ENCODE measurements around the gene NFE2L2.
"Not testable (repeated sequence)": the region's sequence is repeated elsewhere in the genome, so short reads cannot be mapped to it uniquely, and the experiment has no call there.

Gene NFE2L2

DNA sequence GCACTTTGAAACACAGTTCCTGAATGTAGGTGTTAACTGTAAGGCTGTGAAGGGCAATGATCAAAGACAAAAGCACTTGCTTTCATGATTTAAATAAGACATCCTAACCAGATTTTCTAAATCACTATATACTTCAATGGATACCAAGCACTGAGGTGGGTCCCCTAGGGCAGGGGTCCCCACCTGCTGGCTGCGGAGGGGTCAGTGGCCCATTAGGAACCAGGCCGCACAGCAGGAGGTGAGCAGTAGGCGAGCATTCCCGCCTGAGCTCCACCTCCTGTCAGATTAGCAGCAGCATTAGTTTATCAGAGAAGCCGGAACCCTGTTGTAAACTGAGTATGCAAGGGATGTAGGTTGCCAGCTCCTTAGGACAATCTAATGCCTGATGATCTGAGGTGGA, 7.1 kb downstream of the NFE2L2 start:
- DNase-seq (ENCODE audit: low read depth in 2 of 2) = no peak

- no peak for DNase-seq (ENCODE audit: low read depth in 2 of 2)
These were observed 7.8 kb downstream of the NFE2L2 start for GRCh38 chr2:177256695-177257094.

GRCh38 chr2:177256026-177256425, 8.5 kb downstream of the NFE2L2 start:
- DNase-seq (ENCODE audit: low read depth in 2 of 2) = no peak

GRCh38 chr2:177255227-177255601, 9.3 kb downstream of the NFE2L2 start:
- DNase-seq (ENCODE audit: low read depth in 2 of 2) = no peak

GRCh38 chr2:177254433-177255226, 9.9 kb downstream of the NFE2L2 start:
- DNase-seq (ENCODE audit: low read depth in 2 of 2) = no peak

GRCh38 chr2:177253704-177254103, 10.8 kb downstream of the NFE2L2 start:
- no peak for DNase-seq (ENCODE audit: low read depth in 2 of 2)

- DNase-seq (ENCODE audit: low read depth in 2 of 2) = no peak
These were observed 11.6 kb downstream of the NFE2L2 start for GRCh38 chr2:177252808-177253531.

DNA sequence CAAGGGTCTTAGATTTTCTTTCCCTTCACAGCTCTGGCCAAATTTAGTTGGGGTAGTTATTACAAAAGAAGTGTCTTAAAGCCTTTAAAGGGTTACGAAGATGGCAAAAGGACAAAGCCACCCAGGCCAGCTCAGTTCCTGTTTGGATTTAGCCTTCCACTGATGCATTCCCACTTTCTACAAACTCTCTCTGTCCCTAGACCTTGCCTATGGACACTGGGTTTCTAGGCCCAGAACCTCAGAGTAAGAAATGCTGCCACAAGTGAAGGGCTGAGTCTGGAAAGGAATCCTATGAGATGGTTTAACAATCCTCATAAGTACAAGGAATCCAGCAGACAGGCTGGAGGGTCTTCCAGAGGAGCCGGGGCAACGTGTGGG, 13.4 kb downstream of the NFE2L2 start:
- no peak for DNase-seq (ENCODE audit: low read depth in 2 of 2)

- DNase-seq (ENCODE audit: low read depth in 2 of 2) = no peak
These were observed 14.1 kb downstream of the NFE2L2 start for GRCh38 chr2:177250461-177250860.

DNA sequence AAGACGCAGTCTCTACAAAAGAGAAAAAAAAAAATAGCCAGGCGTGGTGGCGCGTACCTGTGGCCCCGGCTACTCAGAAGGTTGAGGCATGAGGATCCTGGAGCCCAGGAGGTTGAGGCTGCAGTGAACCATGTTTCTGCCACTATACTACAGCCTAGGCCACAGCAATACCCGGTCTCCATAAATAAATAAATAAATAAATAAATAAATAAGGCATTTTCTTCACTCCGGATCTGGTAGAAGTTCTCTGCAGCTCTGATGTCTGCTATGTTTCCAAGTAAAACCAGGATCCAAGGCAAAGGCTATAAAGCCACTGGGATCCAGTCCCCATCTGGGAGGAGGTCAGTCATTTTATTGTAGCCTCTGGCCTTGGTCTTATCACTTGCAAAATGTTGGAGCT, 15.5 kb downstream of the NFE2L2 start:
- DNase-seq (ENCODE audit: low read depth in 2 of 2) = no peak

DNA sequence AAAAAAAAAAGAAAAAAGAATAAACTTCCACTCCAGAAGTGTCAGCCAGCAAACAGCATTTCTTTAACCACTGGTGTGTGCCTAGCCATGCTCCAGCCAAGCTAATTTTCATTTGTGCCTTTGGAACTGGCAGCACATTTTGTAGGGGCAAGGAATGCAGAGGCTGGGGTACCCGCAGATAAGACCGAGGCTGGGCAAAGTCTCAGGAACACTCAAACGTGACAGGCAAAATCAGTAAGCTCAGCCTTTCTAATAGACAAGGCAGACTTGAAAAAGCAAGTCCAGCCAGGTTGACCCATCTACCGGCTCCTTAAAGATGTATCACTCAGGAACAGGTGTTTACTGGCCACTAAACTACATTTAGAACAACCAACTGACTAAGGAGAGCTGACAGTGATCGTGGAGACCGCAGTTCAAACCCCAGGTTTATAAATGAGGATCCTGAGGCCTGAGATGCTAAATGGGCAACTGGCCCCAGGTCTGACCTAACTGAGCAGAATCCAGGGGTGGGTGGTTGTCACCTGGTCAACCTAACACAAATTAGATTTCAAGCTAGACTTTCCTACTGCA, 16.7 kb downstream of the NFE2L2 start:
- DNase-seq (ENCODE audit: low read depth in 2 of 2) = no peak

- DNase-seq (ENCODE audit: low read depth in 2 of 2) = not testable (repeated sequence)
These were observed 17.9 kb downstream of the NFE2L2 start for GRCh38 chr2:177246523-177247030.

DNA sequence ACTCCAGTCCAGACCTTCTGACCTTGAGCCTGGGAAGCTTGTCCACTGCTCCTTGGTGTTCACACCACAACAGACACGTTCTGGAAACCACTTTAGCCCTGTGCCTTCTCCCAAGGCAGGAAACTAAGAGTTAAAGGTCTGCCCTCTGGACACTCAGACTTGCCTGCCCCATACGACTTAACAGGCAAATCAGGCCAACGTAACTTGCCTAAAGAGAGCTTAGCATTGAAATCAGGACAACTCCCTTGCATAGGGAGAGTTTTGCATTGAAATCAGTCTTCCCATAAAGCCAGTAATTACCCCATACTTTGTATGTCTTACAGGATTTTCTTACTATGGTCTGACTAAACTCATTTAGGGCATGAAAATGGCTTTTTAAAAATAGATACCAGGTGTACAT, 18.5 kb downstream of the NFE2L2 start:
- DNase-seq (ENCODE audit: low read depth in 2 of 2) = no peak

DNA sequence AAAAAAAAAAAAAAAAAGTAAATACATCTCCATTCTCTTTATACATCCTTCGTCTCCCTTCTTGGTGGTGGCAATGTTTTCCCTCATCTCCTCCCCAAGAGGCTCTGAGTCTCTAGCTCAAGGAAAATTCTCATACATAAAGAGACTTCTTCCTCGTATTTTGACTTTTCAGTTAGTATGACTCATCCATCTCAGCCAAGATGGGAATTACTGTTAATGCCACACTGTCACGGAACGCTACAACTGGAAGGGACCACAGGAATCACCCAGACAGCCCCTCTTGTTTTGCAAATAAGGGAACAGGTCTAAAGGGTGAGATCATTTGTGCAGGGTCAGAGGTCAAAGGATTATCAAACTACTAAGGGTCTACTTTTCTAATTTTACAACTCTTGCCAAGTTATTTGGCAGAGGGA, 19.5 kb downstream of the NFE2L2 start:
- no peak for DNase-seq (ENCODE audit: low read depth in 2 of 2)

DNA sequence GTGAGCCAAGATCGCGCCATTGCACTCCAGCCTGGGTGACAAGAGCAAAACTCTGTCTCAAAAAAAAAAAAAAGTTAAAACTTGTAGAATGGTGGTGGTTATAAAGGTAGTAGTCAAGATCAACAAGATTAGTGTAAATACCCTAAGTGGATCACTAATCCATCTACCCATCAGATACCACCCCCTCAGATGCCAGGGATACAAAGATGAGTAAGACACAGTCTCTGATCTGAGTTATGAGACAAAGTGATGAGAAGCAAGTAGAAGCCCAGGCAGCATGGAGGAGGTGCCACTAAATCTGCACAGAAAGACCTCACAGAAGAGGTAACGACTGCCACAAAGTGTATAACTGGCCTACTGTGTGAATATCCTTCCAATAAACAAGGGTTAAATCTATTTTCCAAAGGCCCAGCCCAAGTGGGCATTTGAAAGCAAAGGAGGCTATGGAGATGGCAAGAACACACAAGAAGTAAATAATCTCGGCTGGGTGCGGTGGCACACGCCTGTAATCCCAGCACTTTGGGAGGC, 20.2 kb downstream of the NFE2L2 start:
- no peak for DNase-seq (ENCODE audit: low read depth in 2 of 2)

GRCh38 chr2:177243476-177243875, 21.1 kb downstream of the NFE2L2 start:
- DNase-seq (ENCODE audit: low read depth in 2 of 2) = no peak

DNA sequence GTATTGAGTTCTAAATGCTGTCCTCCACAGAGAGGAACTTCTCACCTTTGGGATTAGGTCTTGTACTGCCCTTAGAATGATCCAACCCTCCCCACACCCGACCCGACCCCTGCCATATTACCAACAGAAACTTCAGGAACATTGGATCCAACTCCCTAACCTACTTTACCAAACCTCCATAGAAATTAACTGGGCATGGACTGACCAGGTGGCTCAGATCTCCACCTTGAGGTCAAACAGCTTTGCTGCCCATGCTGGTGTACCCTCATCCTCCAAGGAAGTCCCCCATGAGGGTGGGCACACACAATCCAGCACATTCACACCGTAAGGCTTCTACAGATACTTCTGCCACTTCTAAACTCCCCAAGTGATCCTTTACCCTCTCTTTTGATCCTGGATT, 21.5 kb downstream of the NFE2L2 start:
- no peak for DNase-seq (ENCODE audit: low read depth in 2 of 2)

DNA sequence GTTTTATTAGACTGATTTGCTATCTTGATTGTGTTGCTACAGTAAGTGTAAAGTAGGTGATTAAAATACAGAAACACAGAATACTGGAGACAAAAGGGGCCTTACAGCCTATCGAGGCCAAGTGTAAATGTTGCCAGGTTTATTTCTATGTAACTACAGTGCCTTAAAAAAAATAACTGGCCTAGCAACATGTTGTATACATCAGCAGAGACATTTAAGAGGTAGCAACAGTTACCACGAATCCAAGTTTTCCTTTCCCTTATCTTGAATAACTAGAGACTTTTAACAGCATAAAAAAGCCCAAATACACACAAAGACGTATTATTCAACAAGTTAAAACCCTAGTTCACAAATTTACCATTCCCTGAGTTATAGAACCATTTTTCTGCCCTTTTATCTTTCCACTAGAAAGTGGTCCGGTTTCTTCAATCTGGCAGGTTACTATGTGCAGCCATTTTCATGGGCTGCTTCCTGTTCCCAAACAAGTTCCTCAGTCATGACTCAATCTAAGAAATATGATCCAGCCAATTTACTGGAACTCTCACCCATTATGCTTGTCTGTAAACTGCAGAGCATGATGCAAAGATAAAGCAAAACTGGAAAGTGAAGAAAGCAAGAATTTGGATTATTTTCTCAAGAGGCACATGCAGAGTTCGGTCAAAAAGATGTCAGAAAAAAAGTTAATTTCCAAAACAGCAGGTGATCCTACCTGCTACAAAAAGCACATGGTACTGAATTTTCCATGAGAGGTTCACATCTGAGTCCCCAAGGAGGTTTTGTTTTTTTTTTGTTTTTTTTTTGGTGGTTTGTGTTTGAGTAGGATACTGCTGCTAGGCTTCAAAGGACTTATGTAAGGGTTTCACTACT, 22.2 kb downstream of the NFE2L2 start:
- no peak for DNase-seq (ENCODE audit: low read depth in 2 of 2)

DNA sequence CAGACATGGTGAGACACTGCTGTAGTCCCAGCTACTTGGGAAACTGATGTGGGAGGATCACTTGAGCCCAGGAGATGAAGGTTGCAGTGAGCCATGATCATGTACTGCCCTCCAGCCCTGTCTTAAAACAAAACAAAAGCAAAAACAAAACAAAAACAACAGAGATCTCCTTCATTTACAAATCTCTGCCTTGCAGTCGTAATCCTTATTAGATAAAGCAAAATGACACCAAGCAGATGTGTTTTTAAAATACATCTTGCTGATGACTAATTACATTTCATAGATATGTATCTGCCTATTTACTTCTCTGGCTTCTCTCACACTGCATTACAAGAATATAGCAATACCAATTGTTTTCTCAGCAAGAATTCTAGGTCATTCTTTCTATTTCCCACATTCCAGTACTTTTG, 22.8 kb downstream of the NFE2L2 start:
- no peak for DNase-seq (ENCODE audit: low read depth in 2 of 2)

DNA sequence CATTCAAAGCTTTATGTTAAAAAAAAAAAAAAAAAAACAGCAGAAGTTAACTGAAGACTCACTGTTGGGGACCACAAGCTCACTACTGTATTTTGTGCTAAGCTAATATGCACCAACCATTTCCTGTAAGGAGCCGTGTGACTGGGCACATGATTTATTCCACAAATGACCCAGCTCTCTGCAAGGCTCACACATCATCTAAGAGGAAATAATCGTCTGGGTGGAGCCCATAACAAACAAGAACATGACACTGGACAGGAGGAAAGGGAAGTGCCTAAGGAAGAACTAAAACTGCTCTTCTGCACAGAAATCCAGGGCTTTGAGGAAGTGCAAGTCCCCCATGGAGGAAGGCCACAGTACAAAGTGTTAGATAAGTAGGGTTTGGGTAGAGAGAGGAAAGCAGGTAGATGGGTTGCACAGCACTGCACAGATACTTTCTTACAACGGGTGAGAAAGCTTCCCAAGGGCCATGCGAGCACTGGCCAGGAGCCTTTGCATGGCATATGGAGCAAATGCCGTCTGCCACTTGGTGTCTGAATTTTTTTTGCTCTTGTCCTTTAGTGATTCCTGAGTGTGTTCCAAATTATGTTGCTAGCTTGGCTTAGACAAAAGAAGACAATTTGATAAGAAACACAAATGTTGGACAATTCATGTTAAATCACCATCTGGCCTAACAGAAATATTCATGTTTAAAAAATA, 24.4 kb downstream of the NFE2L2 start:
- DNase-seq (ENCODE audit: low read depth in 2 of 2) = no peak

GRCh38 chr2:177239053-177239452, 25.5 kb downstream of the NFE2L2 start:
- DNase-seq (ENCODE audit: low read depth in 2 of 2) = no peak
